Pancreas (tissue), 10 donors: ENCODE data around the gene N4BP2. TPM values are rescaled to one million over a fixed set of nuclear protein-coding genes. Genes with fewer than 3 reads are reported as not detected.
A peak's percentile ranks its signal among the peaks of the same experiment; 100 is the strongest.

Experiments used
- ATAC-seq, 4 donors: fragments of 200-7000 bp; cut with Tn5 transposase; one replicate each; pipeline versions ENCODE4 v1.8.0 to v1.9.1; 2020; ENCODE audit warnings: mild to moderate bottlenecking in 4 of 4, moderate library complexity in 4 of 4
- DNase-seq, 6 donors: peaks; one replicate each; pipeline ENCODE4 v3.0.0-alpha.2; 2020
- FAIRE-seq: peaks from 2 replicates; lab custom pipeline; 2012; peaks lifted over from hg19 to GRCh38; lab: Jason Lieb, UNC
- H3K27ac ChIP-seq, 4 donors: fragments of 200-600 bp; sonication (generic); 1 replicate in 3 of 4; 2 replicates in 1 of 4; pipeline versions ENCODE4 v1.5.0 to v1.8.0; 2020
- H3K27me3 ChIP-seq, 4 donors: fragments of 200-600 bp; one replicate each; pipeline ENCODE4 v1.8.0; 2021
- H3K36me3 ChIP-seq, 3 donors: fragments of 200-600 bp; sonication (generic) in 1 of 3; one replicate each; pipeline versions ENCODE4 v1.5.0 to v1.8.0; 2020 to 2021
- H3K4me1 ChIP-seq, 3 donors: fragments of 200-600 bp; one replicate each; pipeline ENCODE4 v1.8.0; 2021
- H3K4me3 ChIP-seq, 4 donors: fragments of 200-600 bp; sonication (generic) in 2 of 4; one replicate each; pipeline versions ENCODE4 v1.5.0 to v1.8.0; 2020 to 2021
- H3K9me3 ChIP-seq, 4 donors: fragments of 200-600 bp; one replicate each; pipeline ENCODE4 v1.8.0; 2021
- WGBS, 2 donors: extraction: QIAGEN DNeasy Blood & Tissue Kit; methylation state at CpG; one replicate each; pipeline ENCODE4 v1.1.7; 2013; 5-methylcytosine and 5-hydroxymethylcytosine counted together
- intact Hi-C, 3 donors: fragments of 100-400 bp; cut with DNase I; formaldehyde crosslinking; loops; one replicate each; pipeline versions ENCODE4 v1.11.1 to v1.14.2; 2022
- polyA plus RNA-seq, 2 donors: library from polyadenylated mRNA; stranded (reverse); fragments of 200-250 nt; gene quantifications; one replicate each; pipeline ENCODE4 v1.2.3, GENCODE V29; 2013
- total RNA-seq, 6 donors: library from RNA; stranded (reverse); fragmentation: NEBNext Ultra II Directional in 4 of 6; extraction: Animal tissue kit (Norgen Biotek cat#: 25700) in 4 of 6; gene quantifications; one replicate each; pipeline versions ENCODE4 v1.2.1 to v1.2.4, GENCODE V29; 2021 to 2023
- TF ChIP-seq, protein P1 (sequence below), 4 donors: fragments of 200-600 bp; sonication (generic) in 3 of 4; IDR thresholded peaks; one replicate each; pipeline versions ENCODE4 v1.5.0 to v1.8.0; 2021; ENCODE audit warnings: antibody characterized with exemption in 4 of 4
- donor health status: healthy with polysubstance abuse.
- donor health status: DM: no; HTN: no; CAD: no; lungs with moderate emphysema.
- donor health status: DM: no; HTN: no; CAD: no.
- donor health status: control.
- donor health status: control.
- donor health status: Bipolar disorder and iron deficiency.
- donor health status: DM: yes; HTN: yes; CAD: no.
- donor health status: DM: no; HTN: no; CAD: no.
- donor health status: DM: no; HTN: no; CAD: no.
- donor health status: DM: yes; HTN: yes; CAD: no.

The N4BP2 gene
- total and polyA plus RNA-seq, 8 donors = 1.6 to 13.4 (median 11.2) TPM

DNA sequence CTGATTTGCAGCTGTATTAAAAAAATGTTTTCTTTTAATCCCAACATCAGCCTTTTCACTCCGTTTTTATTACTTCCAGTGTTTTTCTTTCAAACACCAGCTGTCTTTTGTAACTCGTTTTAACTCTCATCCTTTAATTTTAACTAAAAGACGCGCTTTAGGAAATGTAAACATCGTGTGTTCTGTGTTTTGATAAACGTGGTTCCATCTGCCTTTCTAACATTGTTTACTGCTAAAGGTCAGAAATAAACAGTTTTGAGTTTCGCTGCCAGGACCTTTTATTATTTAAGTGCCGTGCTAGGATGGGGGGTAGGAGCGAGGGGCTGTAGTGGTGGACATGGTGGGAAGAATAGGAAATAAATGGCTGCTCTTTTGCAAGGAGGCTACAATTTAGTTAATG is 1.5 kb downstream of the N4BP2 start:
- H3K27ac ChIP-seq = peak overlapping the region; percentile 13 to 100 (median 100)
- TF ChIP-seq, protein P1, sequence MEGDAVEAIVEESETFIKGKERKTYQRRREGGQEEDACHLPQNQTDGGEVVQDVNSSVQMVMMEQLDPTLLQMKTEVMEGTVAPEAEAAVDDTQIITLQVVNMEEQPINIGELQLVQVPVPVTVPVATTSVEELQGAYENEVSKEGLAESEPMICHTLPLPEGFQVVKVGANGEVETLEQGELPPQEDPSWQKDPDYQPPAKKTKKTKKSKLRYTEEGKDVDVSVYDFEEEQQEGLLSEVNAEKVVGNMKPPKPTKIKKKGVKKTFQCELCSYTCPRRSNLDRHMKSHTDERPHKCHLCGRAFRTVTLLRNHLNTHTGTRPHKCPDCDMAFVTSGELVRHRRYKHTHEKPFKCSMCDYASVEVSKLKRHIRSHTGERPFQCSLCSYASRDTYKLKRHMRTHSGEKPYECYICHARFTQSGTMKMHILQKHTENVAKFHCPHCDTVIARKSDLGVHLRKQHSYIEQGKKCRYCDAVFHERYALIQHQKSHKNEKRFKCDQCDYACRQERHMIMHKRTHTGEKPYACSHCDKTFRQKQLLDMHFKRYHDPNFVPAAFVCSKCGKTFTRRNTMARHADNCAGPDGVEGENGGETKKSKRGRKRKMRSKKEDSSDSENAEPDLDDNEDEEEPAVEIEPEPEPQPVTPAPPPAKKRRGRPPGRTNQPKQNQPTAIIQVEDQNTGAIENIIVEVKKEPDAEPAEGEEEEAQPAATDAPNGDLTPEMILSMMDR (IDR thresholded peaks at IDR 0.05) = no peak
- 0 to 1% methylated on average over 9 of the region's 9 CpGs for WGBS, 2 donors
- no peaks in the 10 kb centered on the region for H3K27me3 ChIP-seq
- FAIRE-seq = no peak
- H3K36me3 ChIP-seq = no peaks in the 10 kb centered on the region
- DNase-seq = peak in 1 of 6 donors; percentile 8
- H3K4me3 ChIP-seq = peak overlapping the region in 3 of 4 donors; percentile 87 to 96 (median 94)
- H3K4me1 ChIP-seq = peaks cover 0 to 13% (median 8%) of the 10 kb centered on the region in 3 donors
- no peak for ATAC-seq
- H3K9me3 ChIP-seq = no peaks in the 10 kb centered on the region
- intact Hi-C loops = no loop called here

DNA sequence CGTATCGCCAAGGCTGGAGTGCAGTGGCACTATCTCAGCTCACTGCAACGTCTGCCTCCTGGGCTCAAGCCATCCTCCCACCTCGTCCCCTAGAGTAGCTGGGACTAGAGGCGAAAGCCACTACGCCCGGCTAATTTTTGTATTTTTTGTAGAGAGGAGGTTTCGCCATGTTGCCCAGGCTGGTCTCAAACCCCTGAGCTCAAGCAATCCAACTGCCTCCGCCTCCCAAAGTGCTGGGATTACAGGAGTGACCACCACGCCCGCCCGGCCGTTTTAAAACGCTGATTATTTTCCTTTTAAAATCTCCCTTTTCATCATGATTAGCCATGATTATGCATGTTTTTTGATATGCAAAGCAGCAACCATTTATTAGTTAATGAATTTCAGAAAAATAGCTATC is 2.2 kb downstream of the N4BP2 start:
- H3K4me3 ChIP-seq = peak overlapping the region in 2 of 4 donors; percentile 87 to 96
- TF ChIP-seq, protein P1 (IDR thresholded peaks at IDR 0.05) = no peak
- ATAC-seq = no peak
- H3K27me3 ChIP-seq = no peaks in the 10 kb centered on the region
- H3K27ac ChIP-seq = peak overlapping the region in 2 of 4 donors; percentile 99 to 100
- intact Hi-C loops = no loop called here
- 32 to 46% methylated on average over 14 of the region's 14 CpGs for WGBS, 2 donors
- no peaks in the 10 kb centered on the region for H3K36me3 ChIP-seq
- H3K9me3 ChIP-seq = no peaks in the 10 kb centered on the region
- H3K4me1 ChIP-seq = peaks cover 0 to 13% (median 10%) of the 10 kb centered on the region in 3 donors
- peak in 1 of 6 donors; percentile 34 for DNase-seq
- FAIRE-seq = no peak

DNA sequence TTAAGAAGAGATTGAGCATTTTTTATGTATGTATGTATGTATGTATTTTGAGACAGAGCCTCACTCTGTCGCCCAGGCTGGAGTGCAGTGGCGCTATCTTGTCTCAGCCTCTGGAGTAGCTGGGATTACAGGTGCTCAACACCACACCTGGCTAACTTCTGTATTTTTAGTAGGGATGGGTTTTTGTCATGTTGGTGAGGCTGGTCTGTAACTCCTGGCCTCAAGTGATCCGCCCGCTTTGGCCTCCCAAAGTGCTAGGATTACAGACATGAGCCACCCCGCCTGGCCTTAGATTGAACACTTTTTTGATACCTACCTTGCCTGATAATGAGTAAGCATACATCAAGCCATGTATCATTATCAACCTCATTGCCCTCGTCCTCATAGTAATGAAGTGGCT is 2.7 kb downstream of the N4BP2 start:
- DNase-seq (peak in 1 of 6 donors; percentile 31), FAIRE-seq (no peak), ATAC-seq (no peak)
- Histone ChIP-seq H3K36me3 (no peaks in the 10 kb centered on the region), H3K27ac (peak overlapping the region in 2 of 4 donors; percentile 99 to 100), H3K9me3 (no peaks in the 10 kb centered on the region), H3K4me1 (peaks cover 0 to 13% (median 10%) of the 10 kb centered on the region in 3 donors), H3K4me3 (peak overlapping the region in 1 of 4 donors; percentile 87), H3K27me3 (no peaks in the 10 kb centered on the region)
- 57 to 75% methylated on average over 6 of the region's 6 CpGs for WGBS, 2 donors
- TF ChIP-seq, protein P1 (IDR thresholded peaks at IDR 0.05) = no peak
- intact Hi-C loops = no loop called here

DNA sequence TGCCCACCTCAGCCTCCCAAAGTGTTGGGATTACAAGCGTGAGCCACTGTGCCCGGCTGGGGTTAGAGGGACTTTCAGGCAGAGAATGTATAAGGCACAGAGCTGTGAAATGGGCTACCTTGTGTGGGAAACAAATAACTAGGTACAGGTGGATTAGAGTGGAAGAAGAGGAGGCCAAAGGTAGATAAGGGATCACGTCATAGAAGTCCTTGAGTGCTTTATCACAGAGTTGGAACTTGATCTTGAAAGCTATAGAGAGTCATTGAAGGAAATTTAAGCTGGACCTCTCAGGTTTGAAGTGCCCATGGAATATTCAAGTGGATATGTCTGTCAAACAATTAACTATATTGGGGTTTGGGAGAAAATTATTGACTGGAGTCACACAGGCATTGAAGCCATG is 8.4 kb downstream of the N4BP2 start:
- no peaks in the 10 kb centered on the region for H3K27me3 ChIP-seq
- no peaks in the 10 kb centered on the region for H3K36me3 ChIP-seq
- ATAC-seq (peak; percentile 90 to 93 (median 92)), DNase-seq (peak in 1 of 6 donors; percentile 12), FAIRE-seq (no peak)
- H3K4me3 ChIP-seq = no peak overlapping the region
- peak overlapping the region in 2 of 4 donors; percentile 64 for H3K27ac ChIP-seq
- H3K9me3 ChIP-seq = no peaks in the 10 kb centered on the region
- WGBS, 2 donors = 74% methylated on average over 3 of the region's 3 CpGs
- TF ChIP-seq, protein P1 (IDR thresholded peaks at IDR 0.05) = no peak
- intact Hi-C loops = no loop called here
- peaks cover 0 to 13% (median 4%) of the 10 kb centered on the region in 3 donors for H3K4me1 ChIP-seq

DNA sequence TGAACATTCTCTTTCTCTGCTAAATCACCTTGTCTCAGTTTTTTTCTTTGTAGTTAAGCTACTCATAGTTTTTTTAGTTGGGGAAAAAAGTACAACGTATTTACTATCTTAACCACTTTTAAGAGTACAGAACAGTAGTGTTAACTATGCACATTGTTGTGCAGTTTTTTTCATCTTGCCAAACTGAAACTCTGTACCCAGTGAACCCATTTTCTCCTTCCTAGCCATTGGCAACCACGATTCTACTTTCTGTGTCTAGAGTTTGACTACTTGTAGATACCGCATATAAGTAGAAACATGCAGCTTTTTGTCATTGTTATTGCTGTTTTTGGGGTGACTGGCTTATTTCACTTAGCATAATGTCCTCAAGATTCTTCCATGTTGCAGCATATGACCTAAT is 10.0 kb downstream of the N4BP2 start:
- 89 to 93% methylated on average over 3 of the region's 3 CpGs for WGBS, 2 donors
- intact Hi-C loops = no loop called here
- no peak for ATAC-seq
- Histone ChIP-seq H3K9me3 (no peaks in the 10 kb centered on the region), H3K27me3 (no peaks in the 10 kb centered on the region), H3K36me3 (no peaks in the 10 kb centered on the region), H3K27ac (peak overlapping the region in 1 of 4 donors; percentile 64), H3K4me1 (peaks cover 0 to 13% (median 4%) of the 10 kb centered on the region in 3 donors), H3K4me3 (no peak overlapping the region)
- no peak for DNase-seq
- TF ChIP-seq, protein P1 (IDR thresholded peaks at IDR 0.05) = no peak
- FAIRE-seq = no peak
